Uterus (tissue), 4 donors: Measurements from ENCODE around the gene OBP2B. TPM values are rescaled to one million over a fixed set of nuclear protein-coding genes. Genes with fewer than 3 reads are reported as not detected.
A peak's percentile ranks its signal among the peaks of the same experiment; 100 is the strongest.

Experiments
- DNase-seq, 2 donors: peaks; one replicate each; pipeline ENCODE4 v3.0.0-alpha.2; 2019 to 2020
- H3K27ac ChIP-seq, 2 donors: fragments of 200-600 bp; sonication (generic); 1 replicate in 1 of 2; 2 replicates in 1 of 2; pipeline ENCODE4 v1.5.1; 2016 to 2018
- H3K27me3 ChIP-seq, 2 donors: fragments of 200-600 bp; sonication (generic); one replicate each; pipeline ENCODE4 v1.5.1; 2018 to 2019; ENCODE audit warnings: control low read depth in 1 of 2
- H3K36me3 ChIP-seq, 2 donors: fragments of 200-600 bp; sonication (generic); one replicate each; pipeline ENCODE4 v1.5.1; 2019; ENCODE audit warnings: control low read depth in 1 of 2
- H3K4me1 ChIP-seq, 2 donors: fragments of 200-600 bp; sonication (generic); one replicate each; pipeline ENCODE4 v1.5.1; 2018 to 2019; ENCODE audit warnings: control low read depth in 1 of 2
- H3K4me3 ChIP-seq, 2 donors: fragments of 200-600 bp; sonication (generic); 1 replicate in 1 of 2; 2 replicates in 1 of 2; pipeline ENCODE4 v1.5.1; 2018 to 2019; ENCODE audit warnings: mild to moderate bottlenecking in 1 of 2
- H3K9me3 ChIP-seq, 2 donors: fragments of 200-600 bp; sonication (generic); one replicate each; pipeline ENCODE4 v1.5.1; 2019; ENCODE audit warnings: control low read depth in 1 of 2
- CTCF ChIP-seq, 4 experiments: fragments of 200-600 bp in 2 of 4; fragments of 450-650 bp in 2 of 4; sonication (generic) in 2 of 4; IDR thresholded peaks; one replicate each; pipeline ENCODE4 v1.5.1; 2016 to 2019; ENCODE audit warnings: antibody characterized with exemption in 4 of 4, mild to moderate bottlenecking in 2 of 4, moderate library complexity in 1 of 4
- POLR2A ChIP-seq, 2 donors: fragments of 450-650 bp; IDR thresholded peaks; one replicate each; pipeline ENCODE4 v1.6.1; 2016; ENCODE audit warnings: antibody characterized with exemption in 2 of 2, mild to moderate bottlenecking in 1 of 2, moderate library complexity in 1 of 2
- intact Hi-C: fragments of 100-400 bp; cut with DNase I; formaldehyde crosslinking; loops from one replicate; pipeline ENCODE4 v1.15.1; 2023; ENCODE audit warnings: low total_unique reads
- total RNA-seq, 4 donors: library from RNA; depleted of rRNA in 3 of 4; stranded (reverse); fragments of >200 nt in 3 of 4; gene quantifications; one replicate each; pipeline versions ENCODE4 v1.1.0 to v1.2.4, GENCODE V29; 2014 to 2023
- donor health status: DM: yes; HTN: yes; CAD: no.

OBP2B gene
- total RNA-seq, 4 donors from 2014 or later, result not detected

DNA sequence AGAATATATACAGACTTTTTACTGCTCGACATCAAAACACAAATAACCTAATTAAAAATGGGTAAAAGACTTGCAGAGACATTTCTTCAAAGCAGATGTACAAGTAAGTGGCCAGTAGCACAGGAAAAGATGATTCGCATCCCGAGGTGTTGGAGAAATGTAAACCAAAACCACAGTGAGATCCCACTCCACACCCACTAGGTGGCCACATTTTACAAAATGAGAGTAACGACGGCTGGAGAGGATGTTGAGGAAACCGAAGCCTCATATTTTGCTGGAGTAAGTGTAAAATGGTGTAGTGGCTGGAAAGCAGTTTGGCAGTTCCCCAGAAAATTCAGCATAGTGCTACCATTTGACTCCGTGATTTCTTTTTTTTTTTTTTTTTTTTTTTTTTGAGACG is 24.1 kb downstream of the OBP2B start:
- intact Hi-C loops, result loop anchor here (5.0 kb wide), 1 partner anchor 302 kb away; no protein-coding TSS in a partner anchor
- H3K4me1 ChIP-seq, result no peaks in the 10 kb centered on the region
- H3K36me3 ChIP-seq, result no peaks in the 10 kb centered on the region
- peak; percentile 42 to 81 (median 60) for TF ChIP-seq CTCF (IDR thresholded peaks at IDR 0.05)
- no peak for TF ChIP-seq POLR2A (IDR thresholded peaks at IDR 0.05)
- no peak overlapping the region for H3K27ac ChIP-seq
- no peak overlapping the region for H3K4me3 ChIP-seq
- no peaks in the 10 kb centered on the region for H3K27me3 ChIP-seq
- DNase-seq, result peak; percentile 34 to 46
- no peaks in the 10 kb centered on the region for H3K9me3 ChIP-seq

DNA sequence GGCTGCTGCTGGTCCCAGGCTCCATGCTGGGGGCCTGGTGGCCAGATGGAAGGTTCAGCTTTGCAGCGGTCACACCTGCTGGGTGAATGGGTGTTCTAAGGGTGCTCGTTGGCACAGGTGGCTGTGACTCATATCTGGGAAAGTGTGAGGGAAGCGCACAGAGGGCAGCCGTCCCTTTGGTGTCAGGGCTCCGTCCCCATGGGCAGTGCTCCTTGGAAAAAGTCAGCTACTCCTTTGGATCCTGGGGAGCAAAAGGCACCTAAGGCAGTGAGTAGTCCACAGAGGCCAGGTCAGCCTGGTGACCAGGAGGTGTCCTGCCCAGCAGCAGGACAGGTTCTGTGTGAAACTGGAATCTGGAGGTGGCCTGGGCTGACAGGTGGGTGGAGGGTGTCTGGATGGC is 26.9 kb downstream of the OBP2B start:
- no peak overlapping the region for H3K4me3 ChIP-seq
- intact Hi-C loops, result no loop called here
- TF ChIP-seq POLR2A (IDR thresholded peaks at IDR 0.05) (no peak), CTCF (IDR thresholded peaks at IDR 0.05) (no peak)
- H3K9me3 ChIP-seq, result no peaks in the 10 kb centered on the region
- H3K4me1 ChIP-seq, result no peaks in the 10 kb centered on the region
- no peaks in the 10 kb centered on the region for H3K27me3 ChIP-seq
- no peaks in the 10 kb centered on the region for H3K36me3 ChIP-seq
- no peak for DNase-seq
- H3K27ac ChIP-seq, result no peak overlapping the region

- no peak for TF ChIP-seq CTCF (IDR thresholded peaks at IDR 0.05)
- no peak for TF ChIP-seq POLR2A (IDR thresholded peaks at IDR 0.05)
- Histone ChIP-seq H3K9me3 (no peaks in the 10 kb centered on the region), H3K36me3 (no peaks in the 10 kb centered on the region), H3K4me1 (no peaks in the 10 kb centered on the region), H3K27me3 (no peaks in the 10 kb centered on the region), H3K4me3 (no peak overlapping the region), H3K27ac (no peak overlapping the region)
- DNase-seq, result no peak
- intact Hi-C loops, result no loop called here
These were observed 27.5 kb downstream of the OBP2B start for GRCh38 chr9:133181561-133181960.

GRCh38 chr9:133180953-133181352 is 28.1 kb downstream of the OBP2B start:
- TF ChIP-seq POLR2A (IDR thresholded peaks at IDR 0.05), result no peak
- no peak for TF ChIP-seq CTCF (IDR thresholded peaks at IDR 0.05)
- Histone ChIP-seq H3K27ac (no peak overlapping the region), H3K36me3 (no peaks in the 10 kb centered on the region), H3K4me3 (no peak overlapping the region), H3K9me3 (no peaks in the 10 kb centered on the region), H3K27me3 (no peaks in the 10 kb centered on the region), H3K4me1 (no peaks in the 10 kb centered on the region)
- intact Hi-C loops, result no loop called here
- no peak for DNase-seq

GRCh38 chr9:133173056-133173455 is 36.0 kb downstream of the OBP2B start:
- intact Hi-C loops, result no loop called here
- no peaks in the 10 kb centered on the region for H3K4me1 ChIP-seq
- H3K27me3 ChIP-seq, result no peaks in the 10 kb centered on the region
- no peak for TF ChIP-seq CTCF (IDR thresholded peaks at IDR 0.05)
- TF ChIP-seq POLR2A (IDR thresholded peaks at IDR 0.05), result no peak
- H3K36me3 ChIP-seq, result no peaks in the 10 kb centered on the region
- H3K27ac ChIP-seq, result no peak overlapping the region
- no peak overlapping the region for H3K4me3 ChIP-seq
- no peaks in the 10 kb centered on the region for H3K9me3 ChIP-seq
- no peak for DNase-seq
